H1 (cell line): ENCODE data around the gene IL10. TPM values are rescaled to one million over a fixed set of nuclear protein-coding genes. Genes with fewer than 3 reads are reported as not detected.

Source experiments
- KDM5A ChIP-seq: fragments of 200-600 bp; IDR thresholded peaks from 2 replicates; pipeline ENCODE4 v1.7.1; 2012; ENCODE audit warnings: mild to moderate bottlenecking, low read length, inconsistent platforms, mixed read lengths
- polyA plus RNA-seq, 7 experiments: library from polyadenylated mRNA; depleted of rRNA in 3 of 7; stranded (reverse) in 5 of 7; unstranded in 2 of 7; fragments of >200 nt in 5 of 7; fragments of 200-250 nt in 2 of 7; gene quantifications; 1 replicate in 5 of 7; 2 replicates in 1 of 7; 4 replicates in 1 of 7; pipeline versions ENCODE4 v1.2.1 to v1.2.3, GENCODE V29; 2011 to 2013; ENCODE audit warnings: missing spikeins in 2 of 7, mixed read lengths in 2 of 7
- total RNA-seq: library from RNA; stranded (reverse); fragmentation: NEBNext Ultra II Directional; extraction: Animal tissue kit (Norgen Biotek cat#: 25700); gene quantifications from 2 replicates; pipeline ENCODE4 v1.2.1, GENCODE V29; 2021

IL10 gene
- total and polyA plus RNA-seq, 2 of the 8 experiments (the other 6 are each of a cell fraction or from before 2014, with no cell fraction given): not detected

DNA sequence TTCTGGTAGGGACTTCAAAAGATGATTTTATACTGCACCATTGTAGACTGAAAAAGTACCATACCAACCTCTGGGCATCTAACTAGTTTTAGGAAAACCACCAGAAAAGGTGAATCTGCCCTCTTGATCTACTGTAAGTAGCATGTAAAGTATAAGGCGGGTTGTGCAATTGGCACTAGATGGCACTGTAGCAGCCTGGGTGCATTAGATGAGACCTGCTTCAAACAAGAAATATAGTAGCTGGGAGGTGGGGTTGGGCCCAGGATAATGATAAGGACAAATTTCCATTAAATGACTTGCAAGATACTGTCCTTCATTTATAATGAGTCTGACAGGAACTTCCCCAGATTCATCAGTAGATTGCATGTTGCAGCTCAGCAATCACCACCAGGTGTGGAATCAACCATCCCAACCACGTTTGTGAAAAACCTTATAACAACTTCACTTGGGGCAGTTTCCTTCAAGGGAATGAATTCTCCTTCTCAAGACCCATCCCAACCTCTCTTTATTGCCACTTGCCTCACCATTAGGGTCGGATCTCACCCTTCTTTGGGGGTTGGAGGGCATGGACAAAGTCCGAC is 37.3 kb upstream of the IL10 start (continued):
- no peak for TF ChIP-seq KDM5A
